Measurements from ENCODE around the gene SRGN.

GRCh38 chr10:69146759-69147158 is 58.9 kb downstream of the SRGN start:
- TF ChIP-seq EP300 (IDR thresholded peaks at IDR 0.05; ENCODE audit: low read depth in 2 of 2, low read length in 2 of 2): no peak
- no peak for TF ChIP-seq EP300 (CRISPR knock-in tag; IDR thresholded peaks at IDR 0.05; ENCODE audit: borderline replicate concordance)
- no peak for TF ChIP-seq JUND (CRISPR knock-in tag; IDR thresholded peaks at IDR 0.05)
- TF ChIP-seq, protein P1, sequence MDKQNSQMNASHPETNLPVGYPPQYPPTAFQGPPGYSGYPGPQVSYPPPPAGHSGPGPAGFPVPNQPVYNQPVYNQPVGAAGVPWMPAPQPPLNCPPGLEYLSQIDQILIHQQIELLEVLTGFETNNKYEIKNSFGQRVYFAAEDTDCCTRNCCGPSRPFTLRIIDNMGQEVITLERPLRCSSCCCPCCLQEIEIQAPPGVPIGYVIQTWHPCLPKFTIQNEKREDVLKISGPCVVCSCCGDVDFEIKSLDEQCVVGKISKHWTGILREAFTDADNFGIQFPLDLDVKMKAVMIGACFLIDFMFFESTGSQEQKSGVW (CRISPR knock-in tag; IDR thresholded peaks at IDR 0.05; ENCODE audit: borderline replicate concordance): no peak
- TF ChIP-seq NFYB (CRISPR knock-in tag; IDR thresholded peaks at IDR 0.05): no peak
- no peak for TF ChIP-seq ZNF367 (CRISPR knock-in tag; IDR thresholded peaks at IDR 0.05; ENCODE audit: borderline replicate concordance)
- no peak for TF ChIP-seq FOXK2 (IDR thresholded peaks at IDR 0.05)
- no peak for TF ChIP-seq FOSL1 (CRISPR knock-in tag; IDR thresholded peaks at IDR 0.05; ENCODE audit: borderline replicate concordance)
- no peak for TF ChIP-seq MYC (CRISPR knock-in tag; IDR thresholded peaks at IDR 0.05; ENCODE audit: borderline replicate concordance)
- TF ChIP-seq, protein P2, sequence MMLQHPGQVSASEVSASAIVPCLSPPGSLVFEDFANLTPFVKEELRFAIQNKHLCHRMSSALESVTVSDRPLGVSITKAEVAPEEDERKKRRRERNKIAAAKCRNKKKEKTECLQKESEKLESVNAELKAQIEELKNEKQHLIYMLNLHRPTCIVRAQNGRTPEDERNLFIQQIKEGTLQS (CRISPR knock-in tag; IDR thresholded peaks at IDR 0.05): no peak
- TF ChIP-seq FOXA3 (CRISPR knock-in tag; IDR thresholded peaks at IDR 0.05): no peak
- no peak for TF ChIP-seq USF2 (IDR thresholded peaks at IDR 0.05; ENCODE audit: low read depth, low read length)
- no peak for TF ChIP-seq USF2 (CRISPR knock-in tag; IDR thresholded peaks at IDR 0.05; ENCODE audit: borderline replicate concordance)
- TF ChIP-seq SAFB2 (CRISPR knock-in tag; IDR thresholded peaks at IDR 0.05; ENCODE audit: borderline replicate concordance, low read depth): no peak
- no peak for TF ChIP-seq CTCF (CRISPR knock-in tag; IDR thresholded peaks at IDR 0.05)
